CD4-positive, alpha-beta memory T cell (primary cell): Measurements from ENCODE around the gene SH3BGRL. TPM values are rescaled to one million over a fixed set of nuclear protein-coding genes. Genes with fewer than 3 reads are reported as not detected.

Source experiments
- CTCF ChIA-PET: fragments of 350-600 bp; sonication (Branson Sonifier 250); formaldehyde crosslinking; loops from one replicate; lab custom pipeline; 2021; ENCODE audit warnings: inconsistent platforms; ENCODE audit not compliant: partially characterized antibody; lab: Charles Lee
- POLR2A ChIA-PET: fragments of 350-600 bp; sonication (Branson Sonifier 250); formaldehyde crosslinking; loops from one replicate; lab custom pipeline; 2021; ENCODE audit not compliant: partially characterized antibody; lab: Charles Lee
- DNase-seq, 5 donors: peaks; one replicate each; pipeline versions ENCODE4 v3.0.0 to v3.0.0-alpha.2; 2020 to 2022; ENCODE audit warnings: mixed read lengths in 1 of 5
- H3K27ac ChIP-seq: one replicate; pipeline ENCODE4 v1.7.0; 2013; ENCODE audit warnings: low read depth, low read length
- H3K27me3 ChIP-seq: 2 replicates; pipeline ENCODE4 v1.7.0; 2013; ENCODE audit warnings: mild to moderate bottlenecking, low read length, moderate library complexity; ENCODE audit not compliant: insufficient read depth
- H3K36me3 ChIP-seq: 2 replicates; pipeline ENCODE4 v1.7.0; 2013; ENCODE audit warnings: mild to moderate bottlenecking, low read length, moderate library complexity; ENCODE audit not compliant: insufficient read depth
- H3K4me1 ChIP-seq: 2 replicates; pipeline ENCODE4 v1.7.0; 2013; ENCODE audit warnings: mild to moderate bottlenecking, low read length, moderate library complexity; ENCODE audit not compliant: insufficient read depth
- H3K4me3 ChIP-seq, 2 donors: one replicate each; pipeline ENCODE4 v1.7.0; 2013; ENCODE audit warnings: low read length in 2 of 2, mild to moderate bottlenecking in 1 of 2
- H3K9me3 ChIP-seq, 2 donors: one replicate each; pipeline ENCODE4 v1.7.0; 2013; ENCODE audit warnings: low read length in 2 of 2, control low read depth in 1 of 2; ENCODE audit not compliant: control insufficient read depth in 1 of 2
- H3K27ac Mint-ChIP-seq, 7 donors: one replicate each; pipeline ENCODE4 v1.8.0; 2020 to 2021; ENCODE audit warnings: mixed read lengths in 7 of 7, mild to moderate bottlenecking in 6 of 7, inconsistent platforms in 3 of 7, moderate library complexity in 3 of 7
- H3K27me3 Mint-ChIP-seq, 2 donors: one replicate each; pipeline ENCODE4 v1.8.0; 2020 to 2021; ENCODE audit warnings: mixed read lengths in 2 of 2
- H3K36me3 Mint-ChIP-seq, 2 donors: one replicate each; pipeline ENCODE4 v1.8.0; 2020 to 2021; ENCODE audit warnings: mixed read lengths in 2 of 2, inconsistent platforms in 1 of 2, mild to moderate bottlenecking in 1 of 2
- H3K4me1 Mint-ChIP-seq, 4 donors: one replicate each; pipeline ENCODE4 v1.8.0; 2020 to 2021; ENCODE audit warnings: mixed read lengths in 4 of 4, mild to moderate bottlenecking in 1 of 4
- H3K4me3 Mint-ChIP-seq, 8 donors: one replicate each; pipeline ENCODE4 v1.8.0; 2020 to 2021; ENCODE audit warnings: mixed read lengths in 8 of 8, mild to moderate bottlenecking in 7 of 8, moderate library complexity in 6 of 8, inconsistent platforms in 3 of 8
- H3K9me3 Mint-ChIP-seq, 8 donors: one replicate each; pipeline ENCODE4 v1.8.0; 2020 to 2021; ENCODE audit warnings: mixed read lengths in 8 of 8, mild to moderate bottlenecking in 5 of 8, inconsistent platforms in 3 of 8, moderate library complexity in 1 of 8
- intact Hi-C: fragments of 100-400 bp; cut with micrococcal nuclease; formaldehyde crosslinking; loops from one replicate; pipeline ENCODE4 v1.15.1; 2023
- polyA plus RNA-seq, 2 donors: library from polyadenylated mRNA; unstranded; fragments of 300-500 nt; fragmentation: Illumina TruSeq; gene quantifications; one replicate each; pipeline ENCODE4 v1.2.3, GENCODE V29; 2021
- total RNA-seq, 2 experiments: library from RNA; stranded (reverse); gene quantifications; one replicate each; pipeline ENCODE4 v1.2.3, GENCODE V29; 2021

The SH3BGRL gene
- total and polyA plus RNA-seq, 4 experiments from 2014 or later, result 81.4 to 242 (median 134) TPM

GRCh38 chrX:81229901-81230300 lies 28.0 kb downstream of the SH3BGRL start:
- H3K36me3 ChIP-seq, result no peaks in the 10 kb centered on the region
- no peak for DNase-seq
- H3K9me3 ChIP-seq, result no peaks in the 10 kb centered on the region
- CTCF ChIA-PET, result no interaction called here
- Mint-ChIP-seq H3K36me3 (peaks cover 4 to 5% of the 10 kb centered on the region in 2 donors), H3K27me3 (no peaks in the 10 kb centered on the region), H3K9me3 (no peaks in the 10 kb centered on the region), H3K4me1 (peaks cover 6 to 16% (median 15%) of the 10 kb centered on the region in 4 donors), H3K4me3 (no peak overlapping the region), H3K27ac (no peak overlapping the region)
- POLR2A ChIA-PET, result interaction anchor here (1.0 kb wide), 1 partner anchor 19 kb away, joined by 3 read pairs; no protein-coding TSS in a partner anchor
- H3K4me3 ChIP-seq, result no peak overlapping the region
- intact Hi-C loops, result no loop called here
- no peaks in the 10 kb centered on the region for H3K4me1 ChIP-seq
- H3K27me3 ChIP-seq, result no peaks in the 10 kb centered on the region
- H3K27ac ChIP-seq, result no peak overlapping the region

GRCh38 chrX:81231476-81231875 lies 29.6 kb downstream of the SH3BGRL start:
- Mint-ChIP-seq H3K4me3 (no peak overlapping the region), H3K36me3 (peaks cover 7 to 13% of the 10 kb centered on the region in 2 donors), H3K4me1 (peaks cover 6 to 16% (median 15%) of the 10 kb centered on the region in 4 donors), H3K27ac (no peak overlapping the region), H3K9me3 (no peaks in the 10 kb centered on the region), H3K27me3 (no peaks in the 10 kb centered on the region)
- Histone ChIP-seq H3K9me3 (no peaks in the 10 kb centered on the region), H3K27ac (no peak overlapping the region), H3K4me1 (no peaks in the 10 kb centered on the region), H3K4me3 (no peak overlapping the region), H3K36me3 (no peaks in the 10 kb centered on the region), H3K27me3 (no peaks in the 10 kb centered on the region)
- CTCF ChIA-PET, result no interaction called here
- intact Hi-C loops, result no loop called here
- POLR2A ChIA-PET, result no interaction called here
- DNase-seq, result no peak

GRCh38 chrX:81232218-81232617 lies 30.3 kb downstream of the SH3BGRL start:
- Mint-ChIP-seq H3K36me3 (peaks cover 14 to 21% of the 10 kb centered on the region in 2 donors), H3K9me3 (no peaks in the 10 kb centered on the region), H3K4me1 (peaks cover 6 to 18% (median 14%) of the 10 kb centered on the region in 4 donors), H3K4me3 (no peak overlapping the region), H3K27me3 (no peaks in the 10 kb centered on the region), H3K27ac (no peak overlapping the region)
- no peak for DNase-seq
- no peaks in the 10 kb centered on the region for H3K9me3 ChIP-seq
- no peak overlapping the region for H3K27ac ChIP-seq
- intact Hi-C loops, result no loop called here
- CTCF ChIA-PET, result no interaction called here
- no peaks in the 10 kb centered on the region for H3K27me3 ChIP-seq
- POLR2A ChIA-PET, result no interaction called here
- no peaks in the 10 kb centered on the region for H3K36me3 ChIP-seq
- no peak overlapping the region for H3K4me3 ChIP-seq
- no peaks in the 10 kb centered on the region for H3K4me1 ChIP-seq

- H3K27ac Mint-ChIP-seq, result no peak overlapping the region
- no peaks in the 10 kb centered on the region for H3K9me3 ChIP-seq
- no peak overlapping the region for H3K4me3 Mint-ChIP-seq
- ChIA-PET POLR2A (no interaction called here), CTCF (no interaction called here)
- H3K9me3 Mint-ChIP-seq, result peaks cover 0 to 9% (median 0%) of the 10 kb centered on the region in 8 donors
- peaks cover 0 to 5% (median 2%) of the 10 kb centered on the region in 4 donors for H3K4me1 Mint-ChIP-seq
- H3K4me1 ChIP-seq, result no peaks in the 10 kb centered on the region
- no peaks in the 10 kb centered on the region for H3K27me3 ChIP-seq
- H3K36me3 Mint-ChIP-seq, result peaks cover 38 to 44% of the 10 kb centered on the region in 2 donors
- intact Hi-C loops, result no loop called here
- H3K36me3 ChIP-seq, result no peaks in the 10 kb centered on the region
- H3K4me3 ChIP-seq, result no peak overlapping the region
- DNase-seq, result no peak
- H3K27ac ChIP-seq, result no peak overlapping the region
- no peaks in the 10 kb centered on the region for H3K27me3 Mint-ChIP-seq
Measured at GRCh38 chrX:81237516-81237915, 35.6 kb downstream of the SH3BGRL start.

GRCh38 chrX:81238166-81238565 lies 36.3 kb downstream of the SH3BGRL start:
- Mint-ChIP-seq H3K27me3 (no peaks in the 10 kb centered on the region), H3K4me3 (no peak overlapping the region), H3K4me1 (peaks cover 0 to 6% (median under 1%) of the 10 kb centered on the region in 4 donors), H3K9me3 (peaks cover 0 to 9% (median 0%) of the 10 kb centered on the region in 8 donors), H3K36me3 (peaks cover 38 to 49% of the 10 kb centered on the region in 2 donors), H3K27ac (no peak overlapping the region)
- Histone ChIP-seq H3K36me3 (no peaks in the 10 kb centered on the region), H3K4me3 (no peak overlapping the region), H3K27me3 (no peaks in the 10 kb centered on the region), H3K4me1 (no peaks in the 10 kb centered on the region), H3K27ac (no peak overlapping the region), H3K9me3 (no peaks in the 10 kb centered on the region)
- ChIA-PET CTCF (no interaction called here), POLR2A (no interaction called here)
- intact Hi-C loops, result no loop called here
- DNase-seq, result no peak

- Histone ChIP-seq H3K27ac (no peak overlapping the region), H3K36me3 (no peaks in the 10 kb centered on the region), H3K27me3 (no peaks in the 10 kb centered on the region), H3K9me3 (no peaks in the 10 kb centered on the region), H3K4me1 (no peaks in the 10 kb centered on the region), H3K4me3 (no peak overlapping the region)
- Mint-ChIP-seq H3K27ac (no peak overlapping the region), H3K4me3 (no peak overlapping the region), H3K36me3 (peaks cover 36 to 43% of the 10 kb centered on the region in 2 donors), H3K9me3 (peaks cover 0 to 9% (median 0%) of the 10 kb centered on the region in 8 donors), H3K4me1 (peaks cover 0 to 11% (median 3%) of the 10 kb centered on the region in 4 donors), H3K27me3 (no peaks in the 10 kb centered on the region)
- intact Hi-C loops, result no loop called here
- DNase-seq, result no peak
- POLR2A ChIA-PET, result no interaction called here
- CTCF ChIA-PET, result no interaction called here
Measured at GRCh38 chrX:81240701-81241331, 38.9 kb downstream of the SH3BGRL start.

- DNase-seq, result no peak
- intact Hi-C loops, result no loop called here
- Mint-ChIP-seq H3K9me3 (peaks cover 0 to 9% (median 0%) of the 10 kb centered on the region in 8 donors), H3K4me3 (no peak overlapping the region), H3K27ac (no peak overlapping the region), H3K36me3 (peaks cover 29 to 36% of the 10 kb centered on the region in 2 donors), H3K27me3 (no peaks in the 10 kb centered on the region), H3K4me1 (peaks cover 0 to 11% (median 6%) of the 10 kb centered on the region in 4 donors)
- Histone ChIP-seq H3K4me3 (no peak overlapping the region), H3K9me3 (no peaks in the 10 kb centered on the region), H3K36me3 (no peaks in the 10 kb centered on the region), H3K27ac (no peak overlapping the region), H3K27me3 (no peaks in the 10 kb centered on the region), H3K4me1 (no peaks in the 10 kb centered on the region)
- ChIA-PET CTCF (no interaction called here), POLR2A (no interaction called here)
Measured at GRCh38 chrX:81241753-81242152, 39.9 kb downstream of the SH3BGRL start.
